CD14-positive monocyte (primary cell): ENCODE results near the gene HTT-AS. TPM values are rescaled to one million over a fixed set of nuclear protein-coding genes. Genes with fewer than 3 reads are reported as not detected.
A peak's percentile ranks its signal among the peaks of the same experiment; 100 is the strongest.

Experiments
- DNase-seq, 3 donors: peaks; one replicate each; pipeline ENCODE4 v3.0.0-alpha.2; 2011 to 2022
- H2AFZ ChIP-seq: 2 replicates; pipeline ENCODE4 v1.6.0; 2012; ENCODE audit warnings: mild to moderate bottlenecking, low read depth, low read length, inconsistent platforms; ENCODE audit not compliant: insufficient read depth, poor library complexity, severe bottlenecking
- H3K27ac ChIP-seq, 2 donors: 1 replicate in 1 of 2; 2 replicates in 1 of 2; pipeline ENCODE4 v1.5.1; 2012 to 2013; ENCODE audit warnings: low read length in 2 of 2, control low read depth in 1 of 2, inconsistent platforms in 1 of 2, low read depth in 1 of 2, mild to moderate bottlenecking in 1 of 2
- H3K27me3 ChIP-seq, 2 donors: one replicate each; pipeline versions ENCODE4 v1.6.0 to v1.6.1; 2011 to 2013; ENCODE audit warnings: low read length in 2 of 2; ENCODE audit not compliant: control insufficient read depth in 2 of 2, insufficient read depth in 2 of 2
- H3K36me3 ChIP-seq, 2 donors: replicated peaks in 1 of 2; 1 replicate in 1 of 2; 2 replicates in 1 of 2; pipeline versions ENCODE4 v1.5.1 to v1.6.1; 2012 to 2013; ENCODE audit warnings: low read length in 2 of 2, control low read depth in 1 of 2, inconsistent platforms in 1 of 2, mild to moderate bottlenecking in 1 of 2; ENCODE audit not compliant: insufficient read depth in 2 of 2, control insufficient read depth in 1 of 2
- H3K4me1 ChIP-seq, 2 donors: 1 replicate in 1 of 2; 2 replicates in 1 of 2; pipeline versions ENCODE4 v1.5.1 to v1.6.1; 2012 to 2013; ENCODE audit warnings: low read length in 2 of 2, control low read depth in 1 of 2, inconsistent platforms in 1 of 2, mild to moderate bottlenecking in 1 of 2, moderate library complexity in 1 of 2; ENCODE audit not compliant: insufficient read depth in 2 of 2, control insufficient read depth in 1 of 2
- H3K4me2 ChIP-seq: replicated peaks from 2 replicates; pipeline ENCODE3; 2012; ENCODE audit warnings: low read length, moderate library complexity, mild to moderate bottlenecking; ENCODE audit not compliant: poor library complexity, severe bottlenecking; ENCODE audit errors: extremely low read depth
- H3K4me3 ChIP-seq, 3 experiments: fragments of 200-600 bp in 1 of 3; sonication (generic) in 1 of 3; replicated peaks in 1 of 3; 1 replicate in 2 of 3; 2 replicates in 1 of 3; pipeline ENCODE4 v1.5.1; 2011 to 2013; ENCODE audit warnings: low read length in 3 of 3, mild to moderate bottlenecking in 3 of 3, control low read depth in 2 of 3, low read depth in 2 of 3, inconsistent platforms in 1 of 3, moderate library complexity in 1 of 3
- H3K79me2 ChIP-seq: 2 replicates; pipeline ENCODE4 v1.6.0; 2012; ENCODE audit warnings: mild to moderate bottlenecking, control low read depth, inconsistent platforms, low read length, moderate library complexity; ENCODE audit not compliant: insufficient read depth
- H3K9ac ChIP-seq: 2 replicates; pipeline ENCODE4 v1.6.0; 2017; ENCODE audit warnings: low read length, mild to moderate bottlenecking; ENCODE audit not compliant: insufficient read depth, poor library complexity, severe bottlenecking
- H3K9me3 ChIP-seq, 2 donors: replicated peaks in 1 of 2; 1 replicate in 1 of 2; 2 replicates in 1 of 2; pipeline versions ENCODE4 v1.5.1 to v1.6.1; 2012 to 2013; ENCODE audit warnings: low read length in 2 of 2, control low read depth in 1 of 2; ENCODE audit not compliant: control insufficient read depth in 1 of 2, insufficient read depth in 1 of 2
- H4K20me1 ChIP-seq: 2 replicates; pipeline ENCODE4 v1.6.0; 2012; ENCODE audit warnings: mild to moderate bottlenecking, low read length, control low read depth, moderate library complexity; ENCODE audit not compliant: insufficient read depth
- H3K27ac Mint-ChIP-seq, 7 donors: one replicate each; pipeline ENCODE4 v1.8.0; 2020; ENCODE audit warnings: mild to moderate bottlenecking in 7 of 7, mixed read lengths in 7 of 7, moderate library complexity in 6 of 7, inconsistent platforms in 2 of 7
- H3K27me3 Mint-ChIP-seq, 3 donors: one replicate each; pipeline ENCODE4 v1.8.0; 2021 to 2022; ENCODE audit warnings: low read depth in 3 of 3, mild to moderate bottlenecking in 3 of 3, mixed read lengths in 3 of 3, moderate library complexity in 3 of 3, inconsistent platforms in 1 of 3
- H3K36me3 Mint-ChIP-seq, 2 donors: one replicate each; pipeline ENCODE4 v1.8.0; 2020; ENCODE audit warnings: mixed read lengths in 2 of 2, inconsistent platforms in 1 of 2, mild to moderate bottlenecking in 1 of 2
- H3K4me1 Mint-ChIP-seq: one replicate; pipeline ENCODE4 v1.8.0; 2020; ENCODE audit warnings: mild to moderate bottlenecking, mixed read lengths
- H3K4me3 Mint-ChIP-seq, 2 donors: one replicate each; pipeline ENCODE4 v1.8.0; 2020; ENCODE audit warnings: mild to moderate bottlenecking in 2 of 2, mixed read lengths in 2 of 2, moderate library complexity in 1 of 2
- H3K9me3 Mint-ChIP-seq, 7 donors: one replicate each; pipeline ENCODE4 v1.8.0; 2020 to 2022; ENCODE audit warnings: mixed read lengths in 7 of 7, mild to moderate bottlenecking in 6 of 7, moderate library complexity in 6 of 7, inconsistent platforms in 2 of 7
- CTCF ChIP-seq: fragments of 200-600 bp; IDR thresholded peaks from one replicate; pipeline ENCODE4 v1.8.0; 2022; ENCODE audit warnings: antibody characterized with exemption, mild to moderate bottlenecking
- WGBS: methylation state at CpG from one replicate; pipeline ENCODE4 v1.1.5; 2013; ENCODE audit warnings: missing lambda C conversion rate; ENCODE audit not compliant: insufficient coverage; 5-methylcytosine and 5-hydroxymethylcytosine counted together
- intact Hi-C, 2 donors: fragments of 100-400 bp; cut with micrococcal nuclease; formaldehyde crosslinking; loops; one replicate each; pipeline versions ENCODE4 v1.15.0 to v1.15.1; 2023
- polyA plus RNA-seq, 3 donors: library from polyadenylated mRNA; depleted of rRNA in 1 of 3; unstranded in 2 of 3; stranded (reverse) in 1 of 3; fragments of 300-500 nt in 2 of 3; fragments of >200 nt in 1 of 3; fragmentation: Illumina TruSeq in 2 of 3; gene quantifications; 1 replicate in 2 of 3; 2 replicates in 1 of 3; pipeline ENCODE4 v1.2.3, GENCODE V29; 2012 to 2021

Gene HTT-AS
- polyA plus RNA-seq, 3 donors, result not detected

- no peaks in the 10 kb centered on the region for H3K9me3 Mint-ChIP-seq
- no peak overlapping the region for H3K27ac ChIP-seq
- H3K36me3 Mint-ChIP-seq, result peaks cover 94 to 98% of the 10 kb centered on the region in 2 donors
- H3K27me3 ChIP-seq, result no peaks in the 10 kb centered on the region
- no peak for TF ChIP-seq CTCF
- peaks cover 2% of the 10 kb centered on the region for H3K4me1 Mint-ChIP-seq
- no peaks in the 10 kb centered on the region for H3K79me2 ChIP-seq
- no peak overlapping the region for H2AFZ ChIP-seq
- peak overlapping the region in 1 of 7 donors; percentile 52 for H3K27ac Mint-ChIP-seq
- no peaks in the 10 kb centered on the region for H3K4me1 ChIP-seq
- H3K27me3 Mint-ChIP-seq, result peaks cover 0 to 1% (median 0%) of the 10 kb centered on the region in 3 donors
- peaks cover 89 to 99% of the 10 kb centered on the region in 2 donors for H3K36me3 ChIP-seq
- H3K9me3 ChIP-seq, result no peaks in the 10 kb centered on the region
- no peak overlapping the region for H3K9ac ChIP-seq
- no peak overlapping the region for H3K4me3 ChIP-seq
- intact Hi-C loops, result no loop called here
- no peak overlapping the region for H3K4me3 Mint-ChIP-seq
- WGBS, result 100% methylated on average over 2 of the region's 5 CpGs
- peaks cover 15% of the 10 kb centered on the region for H4K20me1 ChIP-seq
- DNase-seq, result no peak
- no peak overlapping the region for H3K4me2 ChIP-seq
These were observed 38.5 kb upstream of the HTT-AS start for GRCh38 chr4:3112609-3113469.

GRCh38 chr4:3112201-3112600, 37.9 kb upstream of the HTT-AS start:
- no peak for DNase-seq
- no peak overlapping the region for H3K4me2 ChIP-seq
- Mint-ChIP-seq H3K9me3 (no peaks in the 10 kb centered on the region), H3K27ac (no peak overlapping the region), H3K27me3 (peaks cover 0 to 1% (median 0%) of the 10 kb centered on the region in 3 donors), H3K36me3 (peaks cover 94 to 98% of the 10 kb centered on the region in 2 donors), H3K4me1 (peaks cover 2% of the 10 kb centered on the region), H3K4me3 (no peak overlapping the region)
- 100% methylated on average over 1 of the region's 4 CpGs for WGBS
- peaks cover 89 to 99% of the 10 kb centered on the region in 2 donors for H3K36me3 ChIP-seq
- no peak overlapping the region for H3K9ac ChIP-seq
- no peak overlapping the region for H2AFZ ChIP-seq
- no peaks in the 10 kb centered on the region for H3K4me1 ChIP-seq
- no peak overlapping the region for H3K27ac ChIP-seq
- H3K27me3 ChIP-seq, result no peaks in the 10 kb centered on the region
- peaks cover 11% of the 10 kb centered on the region for H4K20me1 ChIP-seq
- no peak overlapping the region for H3K4me3 ChIP-seq
- no peaks in the 10 kb centered on the region for H3K79me2 ChIP-seq
- intact Hi-C loops, result no loop called here
- no peaks in the 10 kb centered on the region for H3K9me3 ChIP-seq
- TF ChIP-seq CTCF, result no peak
